ENCODE results near the gene SERPINA3.

SERPINA3 gene

GRCh38 chr14:94614802-94615201 lies 2.6 kb downstream of the SERPINA3 start:
- DNase-seq = no peak

DNA sequence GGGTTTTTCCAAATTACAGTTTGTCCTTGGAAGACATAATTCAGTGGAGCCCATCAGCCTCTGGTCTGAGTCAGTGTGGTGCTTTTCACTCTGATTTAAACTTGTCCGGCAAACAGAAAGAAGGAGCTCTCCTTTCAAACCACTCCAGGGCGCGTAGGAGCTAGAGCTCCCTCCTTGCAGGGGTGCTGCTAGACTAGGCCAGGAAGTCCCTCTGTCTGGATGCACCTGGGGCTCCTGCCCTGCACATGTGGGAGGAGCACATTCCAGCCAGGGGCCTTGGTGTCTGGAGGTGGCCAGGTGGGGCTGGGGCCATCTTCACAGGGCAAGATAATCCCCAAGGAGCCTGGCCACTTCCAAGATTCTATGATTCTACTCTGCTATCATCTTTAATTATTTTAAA lies 3.1 kb downstream of the SERPINA3 start:
- no peak for DNase-seq

GRCh38 chr14:94615823-94616570 lies 3.8 kb downstream of the SERPINA3 start:
- no peak for DNase-seq

GRCh38 chr14:94617366-94617941 lies 5.3 kb downstream of the SERPINA3 start:
- no peak for DNase-seq

- no peak for DNase-seq
These were observed 6.0 kb downstream of the SERPINA3 start for GRCh38 chr14:94617988-94618822.

GRCh38 chr14:94619297-94619696 lies 7.1 kb downstream of the SERPINA3 start:
- DNase-seq = no peak

DNA sequence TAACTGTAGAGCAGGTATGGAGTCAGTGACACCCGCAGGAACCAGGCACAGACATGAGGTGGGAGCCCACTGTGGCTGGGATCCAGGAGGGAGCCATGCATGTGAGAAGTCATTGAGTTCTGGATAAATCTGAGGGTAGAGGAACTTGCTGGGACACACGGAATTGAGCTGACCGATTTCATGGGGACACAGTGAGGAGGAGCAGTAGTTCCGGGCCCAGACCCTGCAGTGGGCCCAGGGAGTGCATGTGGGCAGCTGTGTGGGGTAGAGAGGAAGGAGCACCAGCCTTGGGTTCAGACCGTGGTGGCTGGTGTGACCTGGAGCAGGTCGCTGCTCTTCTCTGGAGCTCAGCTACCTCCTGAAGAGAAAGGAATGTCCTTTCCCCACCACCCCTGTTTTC lies 8.4 kb downstream of the SERPINA3 start:
- DNase-seq = no peak

- no peak for DNase-seq
These were observed 9.4 kb downstream of the SERPINA3 start for GRCh38 chr14:94621358-94622134.

DNA sequence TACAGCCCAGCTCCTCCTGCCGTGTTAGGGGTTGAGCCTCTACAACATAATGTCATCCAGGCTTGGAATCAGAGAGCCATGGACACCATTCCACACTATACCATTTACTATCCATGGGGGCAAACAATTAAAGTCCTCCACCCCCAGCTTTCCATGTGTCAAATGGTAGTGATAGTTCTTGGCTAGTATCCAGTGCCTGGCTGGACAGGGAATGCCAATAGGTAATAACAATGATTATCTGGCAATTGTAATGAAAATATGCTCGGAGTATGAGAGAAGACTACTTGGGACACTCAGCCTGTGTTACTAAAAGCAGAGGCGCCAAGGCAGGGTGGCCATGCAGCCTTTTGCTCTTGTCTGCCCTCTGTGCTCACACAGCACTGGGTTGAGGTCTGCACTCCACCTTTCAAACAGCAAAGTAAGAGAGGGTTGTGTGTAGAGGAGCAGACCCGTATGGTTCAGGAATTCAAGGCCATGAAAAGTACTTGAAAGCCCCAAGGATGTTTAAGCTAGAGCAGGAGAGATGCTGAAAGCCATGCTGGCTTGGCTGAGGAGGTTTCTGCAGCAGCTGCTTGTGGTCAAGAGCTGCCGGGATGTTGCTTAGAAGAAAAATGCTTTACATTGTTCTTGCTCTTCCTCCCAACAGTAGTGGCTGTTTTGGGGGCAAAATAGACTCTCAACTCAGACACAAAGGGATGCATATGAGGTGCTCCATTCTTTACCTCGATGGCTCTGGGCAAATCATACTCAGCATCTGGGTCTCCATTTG lies 10.6 kb downstream of the SERPINA3 start:
- no peak for DNase-seq

DNA sequence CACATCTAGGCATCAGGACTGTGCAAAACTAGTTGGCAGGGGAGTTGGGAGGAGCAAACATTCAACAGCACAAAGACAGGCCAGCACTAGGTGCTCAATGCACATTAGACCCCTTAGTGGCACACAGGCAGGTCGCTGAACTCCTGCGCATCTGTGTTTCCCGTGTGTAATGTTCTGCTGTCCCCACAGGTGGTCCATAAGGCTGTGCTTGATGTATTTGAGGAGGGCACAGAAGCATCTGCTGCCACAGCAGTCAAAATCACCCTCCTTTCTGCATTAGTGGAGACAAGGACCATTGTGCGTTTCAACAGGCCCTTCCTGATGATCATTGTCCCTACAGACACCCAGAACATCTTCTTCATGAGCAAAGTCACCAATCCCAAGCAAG lies 11.2 kb downstream of the SERPINA3 start:
- no peak for DNase-seq

DNA sequence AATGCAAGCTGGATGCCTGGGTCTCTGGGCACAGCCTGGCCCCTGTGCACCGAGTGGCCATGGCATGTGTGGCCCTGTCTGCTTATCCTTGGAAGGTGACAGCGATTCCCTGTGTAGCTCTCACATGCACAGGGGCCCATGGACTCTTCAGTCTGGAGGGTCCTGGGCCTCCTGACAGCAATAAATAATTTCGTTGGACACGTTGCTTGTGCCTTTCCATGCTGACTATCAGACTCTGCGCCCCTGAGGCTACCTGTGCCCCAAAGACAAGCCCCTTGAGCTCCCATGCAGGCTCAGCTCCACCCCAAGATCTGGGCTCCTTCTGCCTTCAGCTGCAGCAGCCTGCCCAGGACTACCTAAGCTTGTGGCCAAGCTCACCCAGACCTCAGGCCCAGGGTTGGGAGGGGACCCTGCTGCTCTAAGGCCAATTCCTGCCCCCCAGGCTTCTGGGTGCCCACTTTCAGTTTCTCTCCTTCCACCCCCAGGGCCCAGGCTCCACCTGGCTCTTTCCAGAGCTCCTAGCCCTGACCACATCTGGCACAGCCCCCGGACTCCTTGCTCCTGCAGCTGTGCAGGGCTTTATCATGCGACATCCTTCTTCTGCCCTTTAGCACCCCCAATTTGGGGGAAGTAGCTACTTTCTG lies 11.8 kb downstream of the SERPINA3 start:
- DNase-seq = no peak

- DNase-seq = no peak
These were observed 12.6 kb downstream of the SERPINA3 start for GRCh38 chr14:94624537-94625352.

GRCh38 chr14:94625353-94625635 lies 13.1 kb downstream of the SERPINA3 start:
- DNase-seq = no peak

- no peak for DNase-seq
These were observed 16.4 kb downstream of the SERPINA3 start for GRCh38 chr14:94628578-94628977.

- DNase-seq = no peak
These were observed 18.2 kb downstream of the SERPINA3 start for GRCh38 chr14:94630396-94630795.

- DNase-seq = no peak
These were observed 18.9 kb downstream of the SERPINA3 start for GRCh38 chr14:94631050-94631449.

- no peak for DNase-seq
These were observed 19.5 kb downstream of the SERPINA3 start for GRCh38 chr14:94631536-94632304.

DNA sequence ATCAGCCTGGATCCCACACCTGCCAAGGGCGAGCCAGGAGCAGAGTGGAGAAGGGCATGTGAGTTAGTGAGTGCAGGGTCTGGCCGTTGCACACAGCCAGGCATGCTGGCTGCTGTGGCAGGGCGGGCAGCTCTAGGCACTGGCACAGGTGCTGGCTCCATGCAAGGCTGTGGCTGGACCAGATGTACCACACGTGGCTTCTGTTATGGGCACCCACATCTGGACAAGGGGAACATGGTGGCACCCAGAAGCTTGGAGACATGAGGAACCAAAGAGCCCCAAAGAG lies 20.1 kb downstream of the SERPINA3 start:
- DNase-seq = no peak

GRCh38 chr14:94633121-94633520 lies 20.9 kb downstream of the SERPINA3 start:
- DNase-seq = no peak

- DNase-seq = no peak
These were observed 23.0 kb downstream of the SERPINA3 start for GRCh38 chr14:94635154-94635553.
